Stimulated activated CD4-positive, alpha-beta T cell treated with anti-CD3 and anti-CD28 coated beads, TNF-alpha, amount 100 ng/mL, for 1 hour (primary cell): ENCODE data around the gene SAMD5.
"Not testable (repeated sequence)": the region's sequence is repeated elsewhere in the genome, so short reads cannot be mapped to it uniquely, and the experiment has no call there.

ENCODE experiments used
- DNase-seq, 3 donors: peaks; one replicate each; pipeline ENCODE4 v3.0.0-alpha.2; 2020; ENCODE audit warnings: low read depth in 3 of 3, low spot score in 1 of 3

Gene SAMD5

GRCh38 chr6:147527197-147527596 lies 18.7 kb downstream of the SAMD5 start:
- DNase-seq: no peak

GRCh38 chr6:147528511-147529145 lies 20.1 kb downstream of the SAMD5 start:
- no peak for DNase-seq

GRCh38 chr6:147530132-147531060 lies 21.9 kb downstream of the SAMD5 start:
- no peak for DNase-seq

GRCh38 chr6:147531321-147531720 lies 22.8 kb downstream of the SAMD5 start:
- no peak for DNase-seq

GRCh38 chr6:147534116-147534860 lies 25.8 kb downstream of the SAMD5 start:
- no peak for DNase-seq

GRCh38 chr6:147538821-147539220 lies 30.3 kb downstream of the SAMD5 start:
- DNase-seq: no peak

GRCh38 chr6:147540075-147540474 lies 31.6 kb downstream of the SAMD5 start:
- DNase-seq: no peak

GRCh38 chr6:147542436-147542835 lies 33.9 kb downstream of the SAMD5 start:
- not testable (repeated sequence) for DNase-seq

GRCh38 chr6:147544420-147544819 lies 35.9 kb downstream of the SAMD5 start:
- no peak for DNase-seq

- DNase-seq: no peak
Measured at GRCh38 chr6:147546501-147547368, 38.2 kb downstream of the SAMD5 start.

GRCh38 chr6:147547369-147547902 lies 38.9 kb downstream of the SAMD5 start:
- DNase-seq: no peak

- no peak for DNase-seq
Measured at GRCh38 chr6:147548921-147549475, 40.5 kb downstream of the SAMD5 start.

- DNase-seq: no peak
Measured at GRCh38 chr6:147549531-147549930, 41.0 kb downstream of the SAMD5 start.

- no peak for DNase-seq
Measured at GRCh38 chr6:147551976-147552375, 43.5 kb downstream of the SAMD5 start.

GRCh38 chr6:147553099-147553498 lies 44.6 kb downstream of the SAMD5 start:
- no peak for DNase-seq

- DNase-seq: no peak
Measured at GRCh38 chr6:147554281-147554680, 45.8 kb downstream of the SAMD5 start.

GRCh38 chr6:147559006-147559405 lies 50.5 kb downstream of the SAMD5 start:
- DNase-seq: no peak

- no peak for DNase-seq
Measured at GRCh38 chr6:147560670-147561069, 52.2 kb downstream of the SAMD5 start.

GRCh38 chr6:147561726-147562125 lies 53.2 kb downstream of the SAMD5 start:
- no peak for DNase-seq

- no peak for DNase-seq
Measured at GRCh38 chr6:147563472-147563871, 55.0 kb downstream of the SAMD5 start.
